Colonic mucosa (tissue), 4 donors: ENCODE data around the gene LRRC26. TPM values are rescaled to one million over a fixed set of nuclear protein-coding genes. Genes with fewer than 3 reads are reported as not detected.

Experiments used
- DNase-seq: peaks from one replicate; pipeline ENCODE4 v3.0.0-alpha.2; 2020
- H3K27ac ChIP-seq: fragments of 200-600 bp; one replicate; pipeline ENCODE4 v1.8.0; 2021
- H3K27me3 ChIP-seq: fragments of 200-600 bp; one replicate; pipeline ENCODE4 v1.8.0; 2021
- H3K36me3 ChIP-seq: fragments of 200-600 bp; one replicate; pipeline ENCODE4 v1.8.0; 2021
- H3K4me1 ChIP-seq: fragments of 200-600 bp; one replicate; pipeline ENCODE4 v1.8.0; 2021; ENCODE audit warnings: mild to moderate bottlenecking
- H3K4me3 ChIP-seq: fragments of 200-600 bp; one replicate; pipeline ENCODE4 v1.8.0; 2021
- H3K9ac ChIP-seq, 2 donors: one replicate each; pipeline ENCODE4 v1.7.0; 2013; ENCODE audit warnings: control low read depth in 2 of 2, low read depth in 2 of 2, low read length in 2 of 2
- H3K9me3 ChIP-seq: fragments of 200-600 bp; one replicate; pipeline ENCODE4 v1.8.0; 2021
- intact Hi-C: fragments of 100-400 bp; cut with DNase I; formaldehyde crosslinking; loops from one replicate; pipeline ENCODE4 v1.14.1; 2022
- total RNA-seq, 2 donors: library from RNA; stranded (reverse); fragmentation: NEBNext Ultra II Directional in 1 of 2; extraction: Animal tissue kit (Norgen Biotek cat#: 25700) in 1 of 2; gene quantifications; one replicate each; pipeline ENCODE4 v1.2.1, GENCODE V29; 2021
- TF ChIP-seq, protein P1 (sequence below): fragments of 200-600 bp; IDR thresholded peaks from one replicate; pipeline ENCODE4 v1.8.0; 2022; ENCODE audit warnings: antibody characterized with exemption, mild to moderate bottlenecking
- donor health status: healthy.
- donor health status: DM: no; HTN: no; CAD: no.
- donor health status: DM: no; HTN: no; CAD: no.

The LRRC26 gene
- total RNA-seq, 2 donors from 2014 or later, result 64.6 to 95.8 TPM

DNA sequence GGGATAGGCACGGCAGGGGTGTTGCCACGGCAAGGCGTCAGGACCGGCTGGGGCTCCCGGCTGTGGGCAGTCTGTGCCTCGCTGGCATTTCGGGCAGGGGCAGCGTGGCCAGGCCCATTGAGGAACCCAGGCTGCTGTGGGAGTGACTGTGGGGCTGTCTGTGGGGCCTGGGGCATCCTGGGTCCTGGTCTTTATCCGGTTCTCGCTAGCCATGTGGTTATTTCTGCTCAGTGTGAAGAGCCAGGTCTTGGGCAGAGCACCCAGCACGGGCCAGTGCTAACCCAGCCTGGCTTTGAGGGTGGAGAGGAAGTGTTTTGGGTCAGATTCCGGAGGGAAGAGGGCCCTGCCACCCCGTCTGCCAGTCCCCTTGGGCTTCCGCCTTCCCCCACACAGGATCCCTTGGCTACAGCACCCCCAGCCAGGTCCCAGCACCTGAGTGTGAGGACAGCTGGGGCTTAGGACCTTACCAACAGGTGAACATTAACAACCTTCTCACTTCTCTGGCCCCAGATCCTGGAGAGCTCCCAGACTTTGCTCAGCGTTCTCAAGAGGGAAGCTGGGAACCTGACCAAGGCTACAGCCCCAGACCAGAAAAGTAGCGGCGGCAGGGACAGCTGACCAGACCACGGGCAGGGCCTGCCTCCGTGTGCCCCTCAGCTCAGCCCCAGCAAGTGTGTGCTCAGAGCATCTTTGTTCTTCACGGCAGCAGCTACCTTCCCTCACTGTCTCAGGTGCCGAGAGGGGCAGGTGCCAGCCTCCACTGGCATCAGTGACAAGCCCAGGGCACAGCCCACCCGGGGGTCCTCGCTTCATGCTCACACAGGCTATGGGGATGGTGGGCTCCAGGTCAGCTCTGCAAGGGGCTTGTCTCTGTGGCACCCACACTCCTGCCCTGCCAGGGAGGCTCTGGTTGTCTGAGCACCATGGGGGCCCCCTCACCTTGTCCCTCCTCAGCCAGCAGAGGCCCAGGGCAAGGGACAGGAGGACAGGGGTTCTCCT, 19.7 kb upstream of the LRRC26 start:
- no peak for DNase-seq
- Histone ChIP-seq H3K9ac (peak overlapping the region; percentile 85 to 93), H3K36me3 (peaks cover 3% of the 10 kb centered on the region), H3K9me3 (no peaks in the 10 kb centered on the region), H3K27me3 (no peaks in the 10 kb centered on the region), H3K4me3 (peak overlapping the region; percentile 99), H3K4me1 (peaks cover 41% of the 10 kb centered on the region), H3K27ac (peak overlapping the region; percentile 98)
- TF ChIP-seq, protein P1, sequence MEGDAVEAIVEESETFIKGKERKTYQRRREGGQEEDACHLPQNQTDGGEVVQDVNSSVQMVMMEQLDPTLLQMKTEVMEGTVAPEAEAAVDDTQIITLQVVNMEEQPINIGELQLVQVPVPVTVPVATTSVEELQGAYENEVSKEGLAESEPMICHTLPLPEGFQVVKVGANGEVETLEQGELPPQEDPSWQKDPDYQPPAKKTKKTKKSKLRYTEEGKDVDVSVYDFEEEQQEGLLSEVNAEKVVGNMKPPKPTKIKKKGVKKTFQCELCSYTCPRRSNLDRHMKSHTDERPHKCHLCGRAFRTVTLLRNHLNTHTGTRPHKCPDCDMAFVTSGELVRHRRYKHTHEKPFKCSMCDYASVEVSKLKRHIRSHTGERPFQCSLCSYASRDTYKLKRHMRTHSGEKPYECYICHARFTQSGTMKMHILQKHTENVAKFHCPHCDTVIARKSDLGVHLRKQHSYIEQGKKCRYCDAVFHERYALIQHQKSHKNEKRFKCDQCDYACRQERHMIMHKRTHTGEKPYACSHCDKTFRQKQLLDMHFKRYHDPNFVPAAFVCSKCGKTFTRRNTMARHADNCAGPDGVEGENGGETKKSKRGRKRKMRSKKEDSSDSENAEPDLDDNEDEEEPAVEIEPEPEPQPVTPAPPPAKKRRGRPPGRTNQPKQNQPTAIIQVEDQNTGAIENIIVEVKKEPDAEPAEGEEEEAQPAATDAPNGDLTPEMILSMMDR, result no peak
- intact Hi-C loops, result loop anchor here (5.0 kb wide), 1 partner anchor 38 kb away; the partner anchor contains the start of genes CYSRT1 and RNF224

DNA sequence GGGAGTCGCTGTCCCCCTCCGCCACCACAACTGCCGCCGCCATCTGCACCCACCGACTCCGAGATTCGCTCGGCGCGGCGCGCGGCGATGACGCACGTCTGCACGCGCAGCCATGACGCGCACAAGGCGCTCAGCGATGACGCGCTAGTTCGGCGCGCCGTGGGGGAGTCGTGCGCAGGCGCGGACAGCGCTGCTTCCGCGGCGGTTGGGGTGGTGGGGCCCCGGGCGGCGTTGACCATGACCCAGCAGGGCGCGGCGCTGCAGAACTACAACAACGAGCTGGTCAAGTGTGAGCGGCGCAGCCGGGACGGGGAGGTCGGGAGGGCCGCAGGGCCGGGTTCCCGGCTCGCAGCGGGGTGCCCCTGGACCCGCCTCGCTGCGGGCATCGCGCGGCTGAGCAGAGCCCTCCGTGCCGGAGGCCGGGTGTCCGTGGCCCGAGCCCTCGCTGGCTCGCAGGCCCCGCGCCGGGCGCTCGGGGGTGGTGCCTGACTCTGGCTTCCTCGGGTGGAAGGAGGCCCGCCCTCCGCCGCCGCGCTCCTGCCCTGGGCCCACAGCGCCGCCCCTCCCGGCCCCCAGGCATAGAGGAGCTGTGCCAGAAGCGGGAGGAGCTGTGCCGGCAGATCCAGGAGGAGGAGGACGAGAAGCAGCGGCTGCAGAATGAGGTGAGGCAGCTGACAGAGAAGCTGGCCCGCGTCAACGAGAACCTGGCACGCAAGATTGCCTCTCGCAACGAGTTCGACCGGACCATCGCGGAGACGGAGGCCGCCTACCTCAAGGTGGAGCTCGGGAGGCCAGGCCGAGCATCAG, 18.8 kb upstream of the LRRC26 start, which contains the start of the genes ANAPC2 and SSNA1:
TSS of gene ANAPC2 (minus strand) at position 71 of the 807 bp plus-strand sequence. CDS start at position 43, 28 bp downstream.
TSS of gene SSNA1 (plus strand) at position 187 of the 807 bp plus-strand sequence. CDS start at position 238, 51 bp downstream.
- peak; percentile 93 for DNase-seq
- TF ChIP-seq, protein P1, result peak; percentile 28
- Histone ChIP-seq H3K9me3 (no peaks in the 10 kb centered on the region), H3K9ac (peak within 1 kb of the TSS; percentile 85 to 93), H3K36me3 (peaks cover 3% of the 10 kb centered on the region), H3K27me3 (no peaks in the 10 kb centered on the region), H3K27ac (peak within 1 kb of the TSS; percentile 98), H3K4me3 (peak within 1 kb of the TSS; percentile 99), H3K4me1 (peaks cover 36% of the 10 kb centered on the region)
- intact Hi-C loops, result loop anchor here (5.0 kb wide), 1 partner anchor 39 kb away; the partner anchor contains the start of genes CYSRT1 and RNF224

DNA sequence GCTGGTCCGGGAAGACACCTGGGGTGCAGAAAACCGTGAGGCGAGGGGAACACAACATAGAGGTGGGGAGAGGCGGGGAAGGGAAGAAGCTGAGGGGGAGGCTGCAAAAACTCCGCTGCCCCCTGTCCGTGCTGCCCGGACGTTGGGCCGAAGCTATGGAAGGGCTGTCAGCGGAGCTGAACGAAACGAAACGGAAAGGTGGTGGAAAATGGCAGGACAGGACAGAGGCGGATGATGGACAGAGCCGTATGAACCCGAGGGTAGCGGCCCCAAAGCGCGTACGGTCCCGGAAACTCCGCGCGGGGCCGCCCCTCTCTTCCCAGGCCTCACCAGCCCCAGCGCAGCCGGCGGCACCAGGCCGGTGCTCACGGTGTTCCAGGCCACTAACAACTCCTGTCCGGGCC, 18.2 kb upstream of the LRRC26 start:
- Histone ChIP-seq H3K9me3 (no peaks in the 10 kb centered on the region), H3K9ac (peak overlapping the region; percentile 85 to 93), H3K4me1 (peaks cover 36% of the 10 kb centered on the region), H3K27ac (peak overlapping the region; percentile 98), H3K4me3 (peak overlapping the region; percentile 99), H3K27me3 (no peaks in the 10 kb centered on the region), H3K36me3 (peaks cover 3% of the 10 kb centered on the region)
- TF ChIP-seq, protein P1, result no peak
- DNase-seq, result no peak
- intact Hi-C loops, result loop anchor here (5.0 kb wide), 1 partner anchor 39 kb away; the partner anchor contains the start of genes CYSRT1 and RNF224

DNA sequence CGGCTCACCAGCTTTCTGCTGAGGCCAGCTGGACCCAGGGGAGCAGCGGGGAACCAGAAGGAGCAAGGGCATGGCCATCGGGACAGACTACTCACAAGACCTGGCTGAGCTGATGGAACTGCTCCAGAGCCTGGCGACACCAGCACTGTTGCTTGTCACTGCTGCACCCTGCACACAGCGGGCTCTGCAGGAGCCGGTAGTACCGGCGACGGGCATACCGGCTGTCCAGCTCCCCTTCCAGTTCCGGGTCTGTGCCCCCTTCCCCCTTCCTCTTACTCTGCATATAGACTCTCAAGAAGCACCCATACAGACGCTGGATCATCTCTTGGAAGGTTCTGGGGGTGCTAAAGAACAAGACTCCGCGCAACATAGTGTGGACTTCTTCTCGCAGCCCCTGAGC, 17.5 kb upstream of the LRRC26 start:
- H3K27me3 ChIP-seq, result no peaks in the 10 kb centered on the region
- no peaks in the 10 kb centered on the region for H3K9me3 ChIP-seq
- H3K4me3 ChIP-seq, result peak overlapping the region; percentile 99
- peak overlapping the region; percentile 85 to 93 for H3K9ac ChIP-seq
- no peak overlapping the region for H3K27ac ChIP-seq
- intact Hi-C loops, result loop anchor here (5.0 kb wide), 1 partner anchor 40 kb away; the partner anchor contains the start of genes CYSRT1 and RNF224
- DNase-seq, result no peak
- H3K36me3 ChIP-seq, result peaks cover 3% of the 10 kb centered on the region
- TF ChIP-seq, protein P1, result no peak
- H3K4me1 ChIP-seq, result peaks cover 36% of the 10 kb centered on the region

DNA sequence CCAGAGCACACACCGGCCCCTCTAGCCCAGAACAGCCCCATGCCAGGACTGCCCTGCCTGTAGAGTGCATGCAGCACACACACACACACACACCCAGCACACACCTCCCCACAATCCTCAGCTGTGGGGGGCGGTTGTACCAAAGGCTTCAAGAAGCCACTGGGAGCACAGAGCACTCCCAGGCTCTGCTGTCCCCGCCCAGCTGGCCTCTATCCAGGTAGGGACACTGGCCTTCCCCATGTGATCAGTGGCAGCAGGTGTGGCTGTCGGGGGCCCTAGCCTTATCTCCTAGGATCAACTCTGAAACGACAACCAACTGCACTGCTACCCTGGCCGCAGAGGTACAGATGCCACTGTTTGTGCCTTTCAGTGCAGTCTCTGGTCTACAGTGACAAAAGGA, 16.5 kb upstream of the LRRC26 start:
- Histone ChIP-seq H3K4me1 (peaks cover 36% of the 10 kb centered on the region), H3K9me3 (no peaks in the 10 kb centered on the region), H3K9ac (no peak overlapping the region), H3K4me3 (no peak overlapping the region), H3K36me3 (peaks cover 3% of the 10 kb centered on the region), H3K27me3 (no peaks in the 10 kb centered on the region), H3K27ac (no peak overlapping the region)
- no peak for DNase-seq
- TF ChIP-seq, protein P1, result no peak
- intact Hi-C loops, result loop anchor here (5.0 kb wide), 1 partner anchor 41 kb away; the partner anchor contains the start of genes CYSRT1 and RNF224
